IMR-90 (cell line): Measurements from ENCODE around the gene SLC26A1. TPM values are rescaled to one million over a fixed set of nuclear protein-coding genes. Genes with fewer than 3 reads are reported as not detected.

Experiments
- ATAC-seq: fragments of 200-7000 bp; cut with Tn5 transposase; 2 replicates; pipeline ENCODE4 v1.9.1; 2020; ENCODE audit warnings: low read depth, mild to moderate bottlenecking, moderate library complexity
- BruUV-seq: library from RNA; stranded (reverse); fragments of 400-500 nt; replicated peaks from 2 replicates; lab custom pipeline; 2021; lab: Mats Ljungman, UMichigan
- CTCF ChIA-PET: fragments of 300-600 bp; formaldehyde crosslinking; extraction: SDS; loops from one replicate; lab custom pipeline; 2021; ENCODE audit warnings: antibody characterized with exemption; lab: Yijun Ruan, JAX
- POLR2A ChIA-PET: fragments of 300-600 bp; sonication (Branson Sonifier 250); formaldehyde crosslinking; loops from one replicate; lab custom pipeline; 2022; ENCODE audit warnings: antibody characterized with exemption; ENCODE audit not compliant: unreplicated experiment; lab: Charles Lee
- DNase-seq: peaks from one replicate; pipeline ENCODE4 v3.0.0; 2013
- H2AFZ ChIP-seq: replicated peaks from 2 replicates; pipeline ENCODE3; 2013; ENCODE audit warnings: low read length, mild to moderate bottlenecking; ENCODE audit not compliant: poor library complexity
- H2AK5ac ChIP-seq: 2 replicates; pipeline ENCODE4 v1.6.1; 2013; ENCODE audit warnings: low read depth, low read length, inconsistent platforms
- H2AK9ac ChIP-seq: replicated peaks from 2 replicates; pipeline ENCODE3; 2013; ENCODE audit warnings: mild to moderate bottlenecking, low read depth, low read length, moderate library complexity; ENCODE audit not compliant: poor library complexity
- H2BK120ac ChIP-seq: 2 replicates; pipeline ENCODE4 v1.6.1; 2013; ENCODE audit warnings: low read depth, low read length, inconsistent platforms
- H2BK15ac ChIP-seq: 3 replicates; pipeline ENCODE4 v1.6.1; 2013; ENCODE audit warnings: low read depth, low read length, inconsistent platforms
- H2BK20ac ChIP-seq: 2 replicates; pipeline ENCODE4 v1.6.1; 2013; ENCODE audit warnings: low read depth, mild to moderate bottlenecking, inconsistent platforms, low read length, moderate library complexity
- H2BK5ac ChIP-seq: 2 replicates; pipeline ENCODE4 v1.6.1; 2013; ENCODE audit warnings: mild to moderate bottlenecking, low read depth, low read length, inconsistent platforms; ENCODE audit not compliant: poor library complexity, severe bottlenecking
- H3K14ac ChIP-seq: replicated peaks from 2 replicates; pipeline ENCODE4 v1.6.1; 2013; ENCODE audit warnings: low read depth, low read length, inconsistent platforms
- H3K18ac ChIP-seq: 2 replicates; pipeline ENCODE4 v1.6.1; 2013; ENCODE audit warnings: low read depth, low read length, control low read depth
- H3K23ac ChIP-seq: 2 replicates; pipeline ENCODE4 v1.6.1; 2013; ENCODE audit warnings: low read depth, low read length, inconsistent platforms
- H3K27ac ChIP-seq: 2 replicates; pipeline ENCODE4 v1.5.1; 2013; ENCODE audit warnings: mild to moderate bottlenecking, control low read depth, low read length; ENCODE audit not compliant: insufficient read depth
- H3K27me3 ChIP-seq: 2 replicates; pipeline ENCODE4 v1.6.1; 2013; ENCODE audit warnings: low read length; ENCODE audit not compliant: control insufficient read depth, insufficient read depth
- H3K36me3 ChIP-seq: 2 replicates; pipeline ENCODE4 v1.6.1; 2013; ENCODE audit warnings: low read length, mixed read lengths; ENCODE audit not compliant: control insufficient read depth, insufficient read depth
- H3K4ac ChIP-seq: 2 replicates; pipeline ENCODE4 v1.6.1; 2013; ENCODE audit warnings: low read depth, low read length, inconsistent platforms
- H3K4me1 ChIP-seq: 2 replicates; pipeline ENCODE4 v1.6.1; 2013; ENCODE audit warnings: low read length, mixed read lengths; ENCODE audit not compliant: control insufficient read depth, insufficient read depth
- H3K4me2 ChIP-seq: 2 replicates; pipeline ENCODE4 v1.6.1; 2013; ENCODE audit warnings: low read depth, mild to moderate bottlenecking, control low read depth, low read length, moderate library complexity
- H3K4me3 ChIP-seq: 2 replicates; pipeline ENCODE4 v1.5.1; 2013; ENCODE audit warnings: low read depth, mild to moderate bottlenecking, control low read depth, low read length, moderate library complexity; ENCODE audit not compliant: insufficient read depth
- H3K56ac ChIP-seq: 2 replicates; pipeline ENCODE4 v1.6.1; 2013; ENCODE audit warnings: low read length, inconsistent platforms; ENCODE audit not compliant: insufficient read depth; ENCODE audit errors: extremely low read depth
- H3K79me1 ChIP-seq, 2 experiments: 2 replicates each; pipeline ENCODE4 v1.6.1; 2013; ENCODE audit warnings: low read length in 2 of 2, inconsistent platforms in 1 of 2, low read depth in 1 of 2
- H3K9ac ChIP-seq: 2 replicates; pipeline ENCODE4 v1.6.1; 2013; ENCODE audit warnings: low read depth, low read length, control low read depth
- H3K9me1 ChIP-seq: 2 replicates; pipeline ENCODE4 v1.6.1; 2013; ENCODE audit warnings: low read length, inconsistent platforms; ENCODE audit not compliant: insufficient read depth
- H3K9me3 ChIP-seq: 2 replicates; pipeline ENCODE4 v1.6.1; 2013; ENCODE audit warnings: low read length; ENCODE audit not compliant: control insufficient read depth, insufficient read depth
- H4K20me1 ChIP-seq: 2 replicates; pipeline ENCODE4 v1.6.1; 2013; ENCODE audit warnings: low read length, inconsistent platforms; ENCODE audit not compliant: insufficient read depth
- H4K5ac ChIP-seq: 2 replicates; pipeline ENCODE4 v1.6.1; 2013; ENCODE audit warnings: mild to moderate bottlenecking, low read depth, low read length, control low read depth
- H4K8ac ChIP-seq, 2 experiments: 2 replicates each; pipeline ENCODE4 v1.6.1; 2013; ENCODE audit warnings: low read depth in 2 of 2, low read length in 2 of 2, control low read depth in 1 of 2, inconsistent platforms in 1 of 2
- H4K91ac ChIP-seq: 2 replicates; pipeline ENCODE4 v1.6.1; 2013; ENCODE audit warnings: low read depth, low read length, inconsistent platforms; ENCODE audit not compliant: insufficient read depth
- BHLHE40 ChIP-seq: fragments of 150-350 bp; IDR thresholded peaks from 2 replicates; pipeline ENCODE4 v1.6.1; 2016; ENCODE audit warnings: mild to moderate bottlenecking, low read depth, low read length
- CEBPB ChIP-seq: IDR thresholded peaks from 2 replicates; pipeline ENCODE4 v1.6.1; 2012; ENCODE audit warnings: low read depth, low read length, improper control_type of control experiment
- CHD1 ChIP-seq: IDR thresholded peaks from 2 replicates; pipeline ENCODE4 v1.6.1; 2012; ENCODE audit warnings: low read depth, low read length, improper control_type of control experiment
- CTCF ChIP-seq: conservative IDR thresholded peaks from 2 replicates; pipeline ENCODE4 v1.5.1; 2012; ENCODE audit warnings: mild to moderate bottlenecking, low read depth, low read length, improper control_type of control experiment
- ELK1 ChIP-seq: fragments of 150-350 bp; IDR thresholded peaks from 2 replicates; pipeline ENCODE4 v1.6.1; 2016; ENCODE audit warnings: low read depth, mild to moderate bottlenecking, low read length, moderate library complexity, borderline replicate concordance
- FOS ChIP-seq: fragments of 150-350 bp; IDR thresholded peaks from 2 replicates; pipeline ENCODE4 v1.6.1; 2016; ENCODE audit warnings: low read depth, low read length
- MAFK ChIP-seq: IDR thresholded peaks from 2 replicates; pipeline ENCODE4 v1.6.1; 2012; ENCODE audit warnings: low read depth, low read length, improper control_type of control experiment
- MAZ ChIP-seq: IDR thresholded peaks from 2 replicates; pipeline ENCODE4 v1.6.1; 2012; ENCODE audit warnings: low read depth, mild to moderate bottlenecking, low read length, improper control_type of control experiment, moderate library complexity, borderline replicate concordance
- MXI1 ChIP-seq: IDR thresholded peaks from 2 replicates; pipeline ENCODE4 v1.6.1; 2012; ENCODE audit warnings: low read depth, mild to moderate bottlenecking, low read length, moderate library complexity, borderline replicate concordance
- NFE2L2 ChIP-seq: fragments of 150-350 bp; IDR thresholded peaks from 2 replicates; pipeline ENCODE4 v1.6.1; 2016; ENCODE audit warnings: low read depth, mild to moderate bottlenecking, low read length
- POLR2A ChIP-seq: IDR thresholded peaks from 2 replicates; pipeline ENCODE4 v1.6.1; 2012; ENCODE audit warnings: mild to moderate bottlenecking, low read depth, low read length
- RAD21 ChIP-seq: IDR thresholded peaks from 2 replicates; pipeline ENCODE4 v1.6.1; 2012; ENCODE audit warnings: low read length, improper control_type of control experiment
- RCOR1 ChIP-seq: IDR thresholded peaks from 2 replicates; pipeline ENCODE4 v1.6.1; 2012; ENCODE audit warnings: mild to moderate bottlenecking, low read length, improper control_type of control experiment; ENCODE audit not compliant: insufficient replicate concordance
- RFX5 ChIP-seq: IDR thresholded peaks from 2 replicates; pipeline ENCODE4 v1.8.0; 2012; ENCODE audit warnings: low read depth, mild to moderate bottlenecking, low read length, moderate library complexity
- SMC3 ChIP-seq: fragments of 150-350 bp; IDR thresholded peaks from 2 replicates; pipeline ENCODE4 v1.6.1; 2016; ENCODE audit warnings: low read depth, mild to moderate bottlenecking, antibody characterized with exemption, low read length, moderate library complexity
- USF2 ChIP-seq: fragments of 150-350 bp; IDR thresholded peaks from 2 replicates; pipeline ENCODE4 v1.6.1; 2017; ENCODE audit warnings: mild to moderate bottlenecking, antibody characterized with exemption, low read length, low read depth
- WGBS, 2 experiments: methylation state at CpG; one replicate each; pipeline versions ENCODE4 v1.1.5 to v1.1.7; 2013; ENCODE audit warnings: missing lambda C conversion rate in 2 of 2; ENCODE audit not compliant: insufficient read length in 1 of 2; ENCODE audit errors: extremely low coverage in 2 of 2; 5-methylcytosine and 5-hydroxymethylcytosine counted together
- dilution Hi-C: fragments of 300-500 bp; cut with HindIII; formaldehyde crosslinking; loops from one replicate; pipeline ENCODE4 v1.14.3; 2018; ENCODE audit warnings: low sequenced_read_pairs; ENCODE audit not compliant: unreplicated experiment
- in situ Hi-C: fragments of 300-500 bp; cut with MboI; formaldehyde crosslinking; loops from 3 replicates; pipeline ENCODE4 v1.14.3; 2019; ENCODE audit warnings: low sequenced_read_pairs, inconsistent platforms, mixed read lengths
- intact Hi-C: fragments of 100-400 bp; cut with micrococcal nuclease; formaldehyde crosslinking; loops from 2 replicates; pipeline ENCODE4 v1.10.0; 2022
- polyA plus RNA-seq, 3 experiments: library from polyadenylated mRNA; depleted of rRNA; stranded (reverse); fragments of >200 nt; gene quantifications; 2 replicates each; pipeline ENCODE4 v1.2.3, GENCODE V29; 2012; ENCODE audit warnings: low replicate concordance in 1 of 3
- total RNA-seq: library from RNA; depleted of rRNA; stranded (reverse); fragments of >200 nt; gene quantifications from 2 replicates; pipeline ENCODE4 v1.2.3, GENCODE V29; 2012

Gene SLC26A1
- total and polyA plus RNA-seq, 2 of the 4 experiments (the other 2 are of a cell fraction), result 0.09 TPM; not detected in 1

GRCh38 chr4:1035510-1035909, 42.3 kb upstream of the SLC26A1 start:
- H3K14ac ChIP-seq, result no peak overlapping the region
- H4K20me1 ChIP-seq, result no peaks in the 10 kb centered on the region
- no peak overlapping the region for H3K4ac ChIP-seq
- H4K91ac ChIP-seq, result no peak overlapping the region
- intact Hi-C loops, result no loop called here
- no peak overlapping the region for H4K5ac ChIP-seq
- no peaks in the 10 kb centered on the region for H3K36me3 ChIP-seq
- H2BK20ac ChIP-seq, result no peak overlapping the region
- ChIA-PET POLR2A (no interaction called here), CTCF (no interaction called here)
- in situ Hi-C loops, result no loop called here
- TF ChIP-seq FOS, result no peak
- no peak for TF ChIP-seq BHLHE40
- TF ChIP-seq RCOR1, result no peak
- no peak for TF ChIP-seq POLR2A
- no peak for TF ChIP-seq MAZ
- no peak for TF ChIP-seq USF2
- no peak for TF ChIP-seq CHD1
- TF ChIP-seq RAD21, result no peak
- no peak for TF ChIP-seq RFX5
- TF ChIP-seq CEBPB, result no peak
- no peak for TF ChIP-seq CTCF
- TF ChIP-seq MXI1, result no peak
- no peak for TF ChIP-seq ELK1
- TF ChIP-seq MAFK, result no peak
- TF ChIP-seq NFE2L2, result no peak
- TF ChIP-seq SMC3, result no peak
- no peak overlapping the region for H4K8ac ChIP-seq
- no peak overlapping the region; the same call in 1 of the 2 replicates for H2AK5ac ChIP-seq
- H3K9ac ChIP-seq, result no peak overlapping the region
- peaks cover 21% of the 10 kb centered on the region for H3K4me1 ChIP-seq
- H3K79me1 ChIP-seq, result no peaks in the 10 kb centered on the region
- H2BK15ac ChIP-seq, result no peak overlapping the region
- H3K56ac ChIP-seq, result no peak overlapping the region
- H2BK5ac ChIP-seq, result no peak overlapping the region
- no peak overlapping the region for H3K27ac ChIP-seq
- no peak overlapping the region for H2BK120ac ChIP-seq
- DNase-seq (no peak), ATAC-seq (no peak)
- H3K9me1 ChIP-seq, result peaks cover 12% of the 10 kb centered on the region; the same call in 1 of the 2 replicates
- no peaks in the 10 kb centered on the region for H3K27me3 ChIP-seq
- H3K4me3 ChIP-seq, result no peak overlapping the region
- WGBS, 2 experiments, result 90% methylated on average over 16 of the region's 26 CpGs; no CpG with 5 or more reads in 1 of the 2 experiments
- H2AFZ ChIP-seq, result no peak overlapping the region
- H2AK9ac ChIP-seq, result no peak overlapping the region
- H3K18ac ChIP-seq, result no peak overlapping the region
- H3K23ac ChIP-seq, result no peak overlapping the region
- no peaks in the 10 kb centered on the region for H3K9me3 ChIP-seq
- dilution Hi-C loops, result no loop called here
- no TSS peak for BruUV-seq
- no peak overlapping the region for H3K4me2 ChIP-seq
